HL-60 (cell line): ENCODE data around the gene STATH.

Experiments used
- CTCF ChIP-seq: IDR thresholded peaks from one replicate; pipeline ENCODE4 v1.5.1; 2011; ENCODE audit warnings: low read length, control low read depth, inconsistent platforms; ENCODE audit not compliant: insufficient read depth
- GABPA ChIP-seq: IDR thresholded peaks from 2 replicates; pipeline ENCODE4 v1.6.1; 2012; ENCODE audit warnings: low read depth
- POLR2AphosphoS5 ChIP-seq: IDR thresholded peaks from 2 replicates; pipeline ENCODE4 v1.6.1; 2012; ENCODE audit warnings: low read depth
- REST ChIP-seq: IDR thresholded peaks from 2 replicates; pipeline ENCODE4 v1.6.1; 2012; ENCODE audit warnings: low read depth; ENCODE audit not compliant: insufficient replicate concordance
- SPI1 ChIP-seq: IDR thresholded peaks from 2 replicates; pipeline ENCODE4 v1.6.1; 2012; ENCODE audit warnings: low read depth, mild to moderate bottlenecking, borderline replicate concordance

- TF ChIP-seq CTCF: no peak
- no peak for TF ChIP-seq REST
- TF ChIP-seq GABPA: no peak
- TF ChIP-seq POLR2AphosphoS5: no peak
- no peak for TF ChIP-seq SPI1
Measured at GRCh38 chr4:69984030-69984443, 11.7 kb upstream of the STATH start.
